Activated T-helper 1 cell treated with Interleukin-2 at 50 U/mL for 16 hours (primary cell): ENCODE results near the gene RNF123.
A peak's percentile ranks its signal among the peaks of the same experiment; 100 is the strongest.

Source experiments
- DNase-seq: peaks from one replicate; pipeline ENCODE4 v3.0.0-alpha.2; 2020; ENCODE audit warnings: low read depth

RNF123 gene

GRCh38 chr3:49689046-49689907 is at the start of gene RNF123, which contains the start of gene MST1:
RNF123 (plus strand) TSS chr3:49689557; CDS start chr3:49691166, 1,609 bp downstream.
MST1 (minus strand) TSS chr3:49689474; CDS start chr3:49688691, 783 bp downstream.
- peak; percentile 88 for DNase-seq

- DNase-seq = no peak
Observed at GRCh38 chr3:49641292-49641691, 48.1 kb upstream of the RNF123 start.

GRCh38 chr3:49641921-49642707 is 47.2 kb upstream of the RNF123 start:
- no peak for DNase-seq

- DNase-seq = no peak
Observed at GRCh38 chr3:49642708-49643145, 46.6 kb upstream of the RNF123 start.

- DNase-seq = no peak
Observed at GRCh38 chr3:49644684-49645083, 44.7 kb upstream of the RNF123 start.

GRCh38 chr3:49646236-49646635 is 43.1 kb upstream of the RNF123 start:
- DNase-seq = no peak

- no peak for DNase-seq
Observed at GRCh38 chr3:49647741-49648140, 41.6 kb upstream of the RNF123 start.

GRCh38 chr3:49648354-49649019 is 40.9 kb upstream of the RNF123 start:
- no peak for DNase-seq

- DNase-seq = no peak
Observed at GRCh38 chr3:49649576-49649975, 39.8 kb upstream of the RNF123 start.

- DNase-seq = no peak
Observed at GRCh38 chr3:49650177-49650576, 39.2 kb upstream of the RNF123 start.

GRCh38 chr3:49650637-49651036 is 38.7 kb upstream of the RNF123 start:
- DNase-seq = no peak

GRCh38 chr3:49652218-49652902 is 37.0 kb upstream of the RNF123 start:
- DNase-seq = no peak

- no peak for DNase-seq
Observed at GRCh38 chr3:49652903-49653415, 36.4 kb upstream of the RNF123 start.

- no peak for DNase-seq
Observed at GRCh38 chr3:49653621-49654020, 35.7 kb upstream of the RNF123 start.

GRCh38 chr3:49654176-49654825 is 35.1 kb upstream of the RNF123 start:
- DNase-seq = no peak

GRCh38 chr3:49654955-49655556 is 34.3 kb upstream of the RNF123 start:
- no peak for DNase-seq

- no peak for DNase-seq
Observed at GRCh38 chr3:49655731-49656285, 33.5 kb upstream of the RNF123 start.

GRCh38 chr3:49656541-49657112 is 32.7 kb upstream of the RNF123 start:
- DNase-seq = no peak

GRCh38 chr3:49657208-49657915 is 32.0 kb upstream of the RNF123 start:
- DNase-seq = no peak
